WTC11 (cell line): ENCODE measurements around the gene TTC7B. TPM values are rescaled to one million over a fixed set of nuclear protein-coding genes. Genes with fewer than 3 reads are reported as not detected.

Experiments used
- ATAC-seq: fragments of 200-7000 bp; cut with Tn5 transposase; 2 replicates; pipeline ENCODE4 v1.10.0; 2021; ENCODE audit warnings: mild to moderate bottlenecking, moderate library complexity
- CTCF ChIA-PET: fragments of 300-600 bp; sonication (Branson Sonifier 250); formaldehyde crosslinking; loops from one replicate; lab custom pipeline; 2021; ENCODE audit warnings: antibody characterized with exemption; lab: Charles Lee
- POLR2A ChIA-PET: fragments of 350-600 bp; sonication (Branson Sonifier 250); formaldehyde crosslinking; loops from one replicate; lab custom pipeline; 2021; ENCODE audit warnings: antibody characterized with exemption; lab: Charles Lee
- DNase-seq: peaks from one replicate; pipeline ENCODE4 v3.0.0; 2021; ENCODE audit warnings: low spot score
- H3K27ac Mint-ChIP-seq: 2 replicates; pipeline ENCODE4 v1.8.0; 2021; ENCODE audit warnings: mixed read lengths
- H3K27me3 Mint-ChIP-seq: 2 replicates; pipeline ENCODE4 v1.8.0; 2021; ENCODE audit warnings: low read depth, mild to moderate bottlenecking, moderate library complexity, mixed read lengths
- H3K36me3 Mint-ChIP-seq: 2 replicates; pipeline ENCODE4 v1.8.0; 2021; ENCODE audit warnings: mixed read lengths
- H3K4me1 Mint-ChIP-seq: 2 replicates; pipeline ENCODE4 v1.8.0; 2022; ENCODE audit warnings: mixed read lengths
- H3K4me3 Mint-ChIP-seq: 2 replicates; pipeline ENCODE4 v1.8.0; 2021; ENCODE audit warnings: mild to moderate bottlenecking, moderate library complexity, mixed read lengths
- H3K9me3 Mint-ChIP-seq: 2 replicates; pipeline ENCODE4 v1.8.0; 2021; ENCODE audit warnings: mixed read lengths
- AFF4 ChIP-seq: sonication (generic); formaldehyde crosslinking; IDR thresholded peaks from 2 replicates; pipeline ENCODE4 v1.8.1; 2023; ENCODE audit warnings: mild to moderate bottlenecking, missing genetic modification reagents, borderline replicate concordance
- ATF1 ChIP-seq: sonication (generic); formaldehyde crosslinking; IDR thresholded peaks from 2 replicates; pipeline ENCODE4 v1.8.1; 2023; ENCODE audit warnings: mild to moderate bottlenecking, moderate library complexity, missing genetic modification reagents
- ATF3 ChIP-seq: sonication (generic); formaldehyde crosslinking; conservative IDR thresholded peaks from 2 replicates; pipeline ENCODE4 v1.8.1; 2022; ENCODE audit warnings: mild to moderate bottlenecking, missing genetic modification reagents
- CDX4 ChIP-seq: fragments of 250-450 bp; sonication (Bioruptor Pico); IDR thresholded peaks from 2 replicates; pipeline ENCODE4 v1.9.0; 2021; ENCODE audit warnings: moderate library complexity, mild to moderate bottlenecking, inconsistent platforms, borderline replicate concordance
- E2F1 ChIP-seq: sonication (generic); formaldehyde crosslinking; IDR thresholded peaks from 2 replicates; pipeline ENCODE4 v1.8.0; 2022; ENCODE audit warnings: mild to moderate bottlenecking, missing genetic modification reagents
- E2F4 ChIP-seq: sonication (generic); formaldehyde crosslinking; IDR thresholded peaks from 2 replicates; pipeline ENCODE4 v1.8.1; 2022; ENCODE audit warnings: low read depth, mild to moderate bottlenecking, moderate library complexity, missing genetic modification reagents, borderline replicate concordance
- E2F5 ChIP-seq: sonication (generic); formaldehyde crosslinking; IDR thresholded peaks from 2 replicates; pipeline ENCODE4 v1.8.1; 2022; ENCODE audit warnings: mild to moderate bottlenecking, moderate library complexity, missing genetic modification reagents
- ERG ChIP-seq: fragments of 250-450 bp; sonication (Bioruptor Pico); IDR thresholded peaks from 2 replicates; pipeline ENCODE4 v1.8.0; 2021; ENCODE audit warnings: mild to moderate bottlenecking
- GABPB1 ChIP-seq: sonication (generic); formaldehyde crosslinking; IDR thresholded peaks from 2 replicates; pipeline ENCODE4 v1.8.1; 2023; ENCODE audit warnings: mild to moderate bottlenecking, missing genetic modification reagents
- HMGXB4 ChIP-seq: sonication (generic); formaldehyde crosslinking; IDR thresholded peaks from 2 replicates; pipeline ENCODE4 v1.8.1; 2023; ENCODE audit warnings: mild to moderate bottlenecking, moderate library complexity, missing genetic modification reagents
- JAZF1 ChIP-seq: fragments of 250-450 bp; sonication (Bioruptor Pico); IDR thresholded peaks from 2 replicates; pipeline ENCODE4 v1.9.0; 2021; ENCODE audit warnings: moderate library complexity, mild to moderate bottlenecking, inconsistent platforms
- KAT7 ChIP-seq: sonication (generic); formaldehyde crosslinking; IDR thresholded peaks from 2 replicates; pipeline ENCODE4 v1.8.1; 2023; ENCODE audit warnings: missing genetic modification reagents, mild to moderate bottlenecking, borderline replicate concordance
- NFATC4 ChIP-seq: fragments of 250-450 bp; sonication (Bioruptor Pico); IDR thresholded peaks from 2 replicates; pipeline ENCODE4 v1.9.0; 2021; ENCODE audit warnings: mild to moderate bottlenecking
- NR2C2 ChIP-seq: sonication (generic); formaldehyde crosslinking; IDR thresholded peaks from 2 replicates; pipeline ENCODE4 v1.8.0; 2022; ENCODE audit warnings: mild to moderate bottlenecking, missing genetic modification reagents
- RELA ChIP-seq: sonication (generic); formaldehyde crosslinking; IDR thresholded peaks from 2 replicates; pipeline ENCODE4 v1.8.1; 2022; ENCODE audit warnings: missing genetic modification reagents, mild to moderate bottlenecking, borderline replicate concordance
- RORB ChIP-seq: fragments of 250-450 bp; sonication (Bioruptor Pico); IDR thresholded peaks from 2 replicates; pipeline ENCODE4 v1.9.0; 2021; ENCODE audit warnings: mild to moderate bottlenecking
- TEAD4 ChIP-seq: sonication (generic); formaldehyde crosslinking; IDR thresholded peaks from 2 replicates; pipeline ENCODE4 v1.8.0; 2022; ENCODE audit warnings: mild to moderate bottlenecking, missing genetic modification reagents
- ZNF219 ChIP-seq: sonication (generic); formaldehyde crosslinking; IDR thresholded peaks from 2 replicates; pipeline ENCODE4 v1.8.0; 2023; ENCODE audit warnings: missing genetic modification reagents, mild to moderate bottlenecking, borderline replicate concordance
- ZNF396 ChIP-seq: fragments of 250-450 bp; sonication (Bioruptor Pico); IDR thresholded peaks from 2 replicates; pipeline ENCODE4 v1.8.0; 2021; ENCODE audit warnings: mild to moderate bottlenecking, moderate library complexity, borderline replicate concordance
- ZNF423 ChIP-seq: fragments of 250-450 bp; sonication (Bioruptor Pico); IDR thresholded peaks from 2 replicates; pipeline ENCODE4 v2.1.2; 2022; ENCODE audit warnings: mild to moderate bottlenecking, moderate library complexity
- total RNA-seq: library from RNA; stranded (reverse); gene quantifications from 3 replicates; pipeline ENCODE4 v1.2.3, GENCODE V29; 2021

The TTC7B gene
- total RNA-seq, 1 experiment from 2014 or later = 27.6 TPM

GRCh38 chr14:90541076-90541634 is 275.1 kb downstream of the TTC7B start:
- no peak overlapping the region for H3K27ac Mint-ChIP-seq
- H3K4me3 Mint-ChIP-seq = no peak overlapping the region
- H3K4me1 Mint-ChIP-seq = peaks cover 8% of the 10 kb centered on the region

GRCh38 chr14:90540437-90540836 is 275.8 kb downstream of the TTC7B start:
- Mint-ChIP-seq H3K36me3 (no peaks in the 10 kb centered on the region), H3K4me1 (peaks cover 9% of the 10 kb centered on the region), H3K4me3 (no peak overlapping the region), H3K27me3 (no peaks in the 10 kb centered on the region; the same call in 1 of the 2 replicates), H3K9me3 (no peaks in the 10 kb centered on the region), H3K27ac (no peak overlapping the region)
- POLR2A ChIA-PET = no interaction called here
- CTCF ChIA-PET = no interaction called here
- ATAC-seq (no peak), DNase-seq (no peak)
- no peak for TF ChIP-seq RORB (CRISPR knock-in tag)
- TF ChIP-seq ZNF396 (CRISPR knock-in tag) = no peak
- TF ChIP-seq TEAD4 (CRISPR knock-in tag) = no peak
- no peak for TF ChIP-seq AFF4 (CRISPR knock-in tag)
- TF ChIP-seq CDX4 = no peak

More at GRCh38 chr14:90541076-90541634, 275.1 kb downstream of the TTC7B start:
- Mint-ChIP-seq H3K9me3 (no peaks in the 10 kb centered on the region), H3K27me3 (no peaks in the 10 kb centered on the region)
- CTCF ChIA-PET = no interaction called here
- TF ChIP-seq GABPB1 (CRISPR knock-in tag) (no peak), ATF3 (CRISPR knock-in tag) (no peak), E2F5 (no peak), E2F1 (CRISPR knock-in tag) (no peak), ERG (CRISPR knock-in tag) (no peak), NR2C2 (CRISPR knock-in tag) (no peak), JAZF1 (CRISPR knock-in tag) (no peak), KAT7 (no peak), E2F4 (CRISPR knock-in tag) (no peak), ZNF219 (CRISPR knock-in tag) (no peak), HMGXB4 (CRISPR knock-in tag) (no peak), ATF1 (no peak), NFATC4 (CRISPR knock-in tag) (no peak), ZNF423 (CRISPR knock-in tag) (no peak), RELA (CRISPR knock-in tag) (no peak)
- TF ChIP-seq, all 79 proteins: peak for 0
- no peak for ATAC-seq
- DNase-seq = no peak
- POLR2A ChIA-PET = no interaction called here
- no peaks in the 10 kb centered on the region for H3K36me3 Mint-ChIP-seq
